GM12801 (cell line): ENCODE data around the gene NDUFAB1.

ENCODE experiments used
- TF ChIP-seq, protein P1 (sequence below): IDR thresholded peaks from one replicate; pipeline ENCODE4 v1.5.1; 2011; ENCODE audit warnings: control low read depth; ENCODE audit not compliant: insufficient read length; ENCODE audit errors: extremely low read depth

The NDUFAB1 gene

DNA sequence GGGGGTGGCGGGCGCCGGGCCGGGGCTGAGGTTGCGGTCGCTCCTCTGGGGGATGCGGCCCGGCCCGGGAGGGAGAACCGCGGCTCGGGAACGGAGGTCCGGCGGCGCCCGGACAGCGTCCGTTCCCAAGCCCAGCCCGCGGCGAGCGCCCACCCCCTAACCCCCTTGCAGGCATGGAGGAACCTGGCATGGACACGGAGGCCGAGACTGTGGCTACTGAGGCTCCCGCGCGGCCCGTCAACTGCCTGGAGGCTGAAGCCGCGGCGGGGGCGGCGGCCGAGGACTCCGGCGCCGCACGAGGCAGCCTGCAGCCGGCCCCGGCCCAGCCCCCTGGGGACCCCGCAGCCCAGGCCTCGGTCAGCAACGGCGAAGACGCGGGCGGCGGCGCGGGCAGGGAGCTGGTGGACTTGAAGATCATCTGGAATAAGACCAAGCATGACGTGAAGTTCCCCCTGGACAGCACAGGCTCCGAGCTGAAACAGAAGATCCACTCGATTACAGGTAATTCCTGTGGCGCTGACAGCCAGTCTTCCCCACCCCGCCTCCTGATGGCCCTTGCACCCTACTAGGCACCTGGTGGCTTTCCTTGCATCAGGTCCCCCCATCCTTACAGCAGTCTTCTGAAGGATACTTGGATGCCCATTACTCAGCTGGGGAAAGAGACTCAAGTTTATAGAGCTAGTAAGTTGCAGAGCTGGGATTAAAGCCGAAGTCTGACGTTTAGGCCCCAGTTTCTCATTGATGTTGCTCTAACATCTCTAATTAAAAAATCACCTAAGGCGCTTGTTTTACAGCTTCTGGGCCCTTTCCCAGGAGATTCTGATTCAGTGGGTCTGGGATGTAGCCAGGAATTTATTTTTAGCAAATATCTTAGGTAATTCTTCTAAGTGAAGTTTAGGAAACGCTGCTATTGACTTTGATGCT lies 38.1 kb downstream of the NDUFAB1 start:
- TF ChIP-seq, protein P1, sequence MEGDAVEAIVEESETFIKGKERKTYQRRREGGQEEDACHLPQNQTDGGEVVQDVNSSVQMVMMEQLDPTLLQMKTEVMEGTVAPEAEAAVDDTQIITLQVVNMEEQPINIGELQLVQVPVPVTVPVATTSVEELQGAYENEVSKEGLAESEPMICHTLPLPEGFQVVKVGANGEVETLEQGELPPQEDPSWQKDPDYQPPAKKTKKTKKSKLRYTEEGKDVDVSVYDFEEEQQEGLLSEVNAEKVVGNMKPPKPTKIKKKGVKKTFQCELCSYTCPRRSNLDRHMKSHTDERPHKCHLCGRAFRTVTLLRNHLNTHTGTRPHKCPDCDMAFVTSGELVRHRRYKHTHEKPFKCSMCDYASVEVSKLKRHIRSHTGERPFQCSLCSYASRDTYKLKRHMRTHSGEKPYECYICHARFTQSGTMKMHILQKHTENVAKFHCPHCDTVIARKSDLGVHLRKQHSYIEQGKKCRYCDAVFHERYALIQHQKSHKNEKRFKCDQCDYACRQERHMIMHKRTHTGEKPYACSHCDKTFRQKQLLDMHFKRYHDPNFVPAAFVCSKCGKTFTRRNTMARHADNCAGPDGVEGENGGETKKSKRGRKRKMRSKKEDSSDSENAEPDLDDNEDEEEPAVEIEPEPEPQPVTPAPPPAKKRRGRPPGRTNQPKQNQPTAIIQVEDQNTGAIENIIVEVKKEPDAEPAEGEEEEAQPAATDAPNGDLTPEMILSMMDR: no peak

DNA sequence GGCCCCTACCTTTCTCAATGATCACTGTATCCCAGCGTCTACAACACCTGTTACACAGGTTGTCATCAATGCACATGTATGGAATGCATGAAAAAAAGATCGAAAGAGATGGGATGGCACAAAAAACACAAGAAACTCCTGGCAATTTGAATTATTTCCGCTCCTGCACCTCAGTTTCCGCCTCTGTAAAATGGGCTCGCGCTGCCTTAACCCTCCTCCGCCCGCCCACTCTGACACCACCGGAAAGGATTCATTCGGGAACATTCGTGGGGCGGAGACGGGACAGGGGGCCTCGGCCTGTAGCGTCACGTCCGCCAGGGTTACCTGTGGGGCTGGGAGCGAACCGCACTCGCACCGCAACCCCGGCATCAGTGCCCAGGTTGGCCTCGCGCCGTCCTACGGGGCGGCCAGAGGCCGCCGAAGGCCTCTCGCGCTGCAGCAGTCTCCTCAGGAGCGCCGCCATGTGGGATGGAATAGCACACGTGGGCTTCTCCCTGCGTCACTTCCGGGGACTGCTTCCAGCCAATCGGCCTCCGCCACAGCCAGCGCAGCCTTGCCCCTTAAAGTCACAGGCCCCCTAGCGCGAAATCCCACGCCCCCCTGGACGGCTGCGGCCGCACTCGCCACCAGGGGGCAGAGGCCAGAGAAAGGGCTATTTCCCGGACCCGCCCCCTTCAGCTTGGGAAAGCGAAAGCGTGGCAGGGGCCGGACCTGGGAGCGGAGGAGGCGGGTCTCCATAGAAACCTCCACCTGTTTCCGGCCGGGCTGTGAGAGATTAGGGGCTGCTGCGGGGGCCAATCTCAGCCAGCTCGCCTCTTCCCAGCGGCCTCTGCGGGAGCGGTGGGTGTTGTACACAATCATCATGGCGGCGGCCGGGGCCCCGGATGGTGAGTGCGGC lies 39.0 kb downstream of the NDUFAB1 start, which contains the start of the genes EARS2 and UBFD1:
EARS2 (minus strand) TSS at position 470 of the 898 bp plus-strand sequence; CDS start at position 463, 7 bp downstream.
UBFD1 (plus strand) TSS at position 847 of the 898 bp plus-strand sequence; CDS start at position 863, 16 bp downstream.
- TF ChIP-seq, protein P1: no peak

DNA sequence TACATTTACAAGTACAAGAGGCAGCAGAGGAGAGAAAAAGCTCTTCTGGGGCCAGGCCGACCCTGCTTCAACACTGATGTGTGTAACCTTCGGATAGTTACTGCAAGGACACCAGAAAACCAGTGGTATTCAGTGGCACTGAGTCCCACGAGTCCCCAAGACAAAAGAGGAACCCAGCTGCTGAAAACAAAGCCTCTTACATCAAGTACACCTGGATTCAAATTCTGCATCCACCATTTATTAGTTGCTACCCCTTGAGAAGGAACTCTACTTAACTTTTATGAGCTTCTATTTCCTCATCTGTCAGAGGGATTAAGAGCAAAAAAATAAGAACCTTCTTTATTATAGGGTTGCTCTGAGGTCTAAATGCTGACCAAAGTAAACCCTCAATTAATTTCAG lies 41.6 kb downstream of the NDUFAB1 start:
- TF ChIP-seq, protein P1: no peak

DNA sequence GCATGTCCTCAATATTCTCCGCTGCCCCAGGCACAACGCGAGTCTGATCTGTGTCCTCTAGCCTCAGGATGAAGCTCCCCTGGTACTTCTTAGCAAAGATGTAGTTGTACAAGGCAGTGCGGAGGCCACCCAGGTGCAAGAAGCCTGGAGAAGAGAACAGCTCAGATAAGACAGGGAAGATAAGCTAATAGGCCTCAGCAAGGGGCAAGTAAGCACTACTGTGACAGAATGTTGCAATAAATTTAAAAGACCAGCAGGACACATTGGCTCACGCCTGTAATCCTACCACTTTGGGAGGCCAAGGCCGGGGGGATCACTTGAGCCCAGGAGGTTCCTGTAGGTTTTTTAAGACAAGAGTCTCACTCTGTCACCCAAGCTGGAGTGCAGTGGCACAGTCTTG lies 44.0 kb downstream of the NDUFAB1 start:
- TF ChIP-seq, protein P1: no peak

DNA sequence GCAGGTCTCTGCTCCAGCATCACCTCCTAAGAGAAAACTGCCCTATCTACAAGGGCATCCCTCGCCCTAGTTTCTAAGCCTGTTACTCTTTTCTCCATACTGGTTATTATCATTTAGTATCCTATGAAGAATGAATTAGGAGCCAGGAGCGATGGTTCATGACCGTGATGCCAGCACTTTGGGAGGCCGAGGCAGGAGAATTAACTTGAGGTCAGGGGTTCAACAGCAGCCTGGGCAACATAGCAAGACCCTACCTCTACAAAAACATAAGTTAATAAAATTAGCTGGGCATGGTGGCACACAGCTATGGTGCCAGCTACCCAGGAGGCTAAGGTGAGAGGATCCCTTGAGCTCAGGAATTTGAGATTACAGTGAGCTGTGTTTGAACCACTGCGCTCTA lies 46.2 kb downstream of the NDUFAB1 start:
- TF ChIP-seq, protein P1: no peak

DNA sequence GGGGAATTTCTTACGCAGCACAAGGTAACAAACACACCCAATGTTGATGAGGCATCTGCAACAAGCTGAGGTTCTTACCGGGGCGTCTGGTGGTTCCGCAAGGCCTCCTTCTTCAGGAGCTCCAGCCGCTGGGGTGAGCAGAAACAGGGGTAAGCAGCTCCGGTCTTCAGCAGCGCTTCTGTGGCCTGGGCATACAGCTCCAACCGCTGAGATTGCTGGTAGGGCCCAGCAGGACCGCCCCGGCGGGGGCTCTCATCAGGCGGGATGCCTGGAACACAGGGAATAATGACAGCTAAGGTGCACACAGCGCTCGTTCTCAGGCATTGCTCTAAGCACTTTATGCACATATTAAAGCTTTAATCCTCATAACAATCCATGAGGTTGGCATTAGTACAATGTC lies 51.7 kb downstream of the NDUFAB1 start:
- TF ChIP-seq, protein P1: no peak

DNA sequence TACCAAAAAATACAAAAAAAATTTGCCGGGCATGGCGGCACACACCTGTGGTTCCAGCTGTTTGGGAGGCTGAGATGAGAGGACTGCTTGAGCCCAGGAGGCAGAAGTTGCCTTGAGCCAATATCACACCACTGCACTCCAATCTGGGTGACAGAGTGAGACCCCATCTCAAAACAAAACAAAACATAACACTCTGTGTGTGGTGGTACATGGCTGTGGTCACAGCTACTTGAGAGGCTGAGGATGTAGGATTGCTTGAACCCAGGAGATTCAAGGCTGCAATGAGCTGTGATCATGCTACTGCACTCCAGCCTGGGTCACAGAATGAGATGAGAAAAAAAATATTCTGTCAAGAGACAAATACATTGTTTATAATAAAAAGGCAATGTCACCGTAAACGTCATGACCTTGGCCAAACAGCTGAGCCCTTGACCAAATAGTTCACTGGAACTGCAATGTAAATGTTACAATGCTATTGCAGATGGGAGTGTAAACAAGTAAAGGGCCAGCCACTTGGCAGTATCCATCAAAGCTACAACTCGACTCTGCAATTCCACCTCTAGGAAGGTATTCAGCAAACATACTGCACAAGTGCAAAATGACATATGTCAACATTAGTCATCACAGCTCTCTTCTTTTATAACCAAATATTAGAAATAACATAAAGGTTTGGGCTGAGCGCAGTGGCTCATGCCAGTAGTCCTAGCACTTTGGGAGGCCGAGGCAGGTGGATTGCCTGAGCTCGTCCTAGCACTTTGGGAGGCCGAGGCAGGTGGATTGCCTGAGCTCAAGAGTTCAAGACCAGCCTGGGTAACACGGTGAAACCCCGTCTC lies 55.9 kb downstream of the NDUFAB1 start:
- TF ChIP-seq, protein P1: no peak
